T-cell (primary cell): Measurements from ENCODE around the gene PBRM1. TPM values are rescaled to one million over a fixed set of nuclear protein-coding genes. Genes with fewer than 3 reads are reported as not detected.

Experiments used
- ATAC-seq, 4 experiments: fragments of 200-7000 bp in 3 of 4; fragments of 150-1000 bp in 1 of 4; cut with Tn5 transposase; replicated peaks in 1 of 4; 1 replicate in 3 of 4; 2 replicates in 1 of 4; pipeline ENCODE4 v1.10.0; 2021; ENCODE audit warnings: moderate library complexity in 3 of 4, mild to moderate bottlenecking in 2 of 4, moderate number of reproducible peaks in 1 of 4
- CTCF ChIA-PET, 2 donors: fragments of 300-600 bp; sonication (Branson Sonifier 250); formaldehyde crosslinking; loops; one replicate each; lab custom pipeline; 2022; ENCODE audit warnings: antibody characterized with exemption in 2 of 2; lab: Charles Lee
- POLR2A ChIA-PET, 2 donors: fragments of 300-600 bp; sonication (Branson Sonifier 250); formaldehyde crosslinking; loops; one replicate each; lab custom pipeline; 2022; ENCODE audit warnings: antibody characterized with exemption in 2 of 2; lab: Charles Lee
- DNase-seq, 35 experiments: peaks; one replicate each; pipeline versions ENCODE4 v3.0.0 to v3.0.0-alpha.2; 2013 to 2023
- H3K27ac ChIP-seq: one replicate; pipeline ENCODE4 v1.5.1; 2013; ENCODE audit warnings: low read length
- H3K27me3 ChIP-seq, 2 experiments: replicated peaks in 1 of 2; 1 replicate in 1 of 2; 2 replicates in 1 of 2; pipeline versions ENCODE4 v1.6.1 to v1.7.0; 2013; ENCODE audit warnings: low read length in 1 of 2, mixed read lengths in 1 of 2; ENCODE audit not compliant: control insufficient read depth in 2 of 2, insufficient read depth in 2 of 2; ENCODE audit errors: extremely low read depth in 1 of 2
- H3K36me3 ChIP-seq, 2 donors: 1 replicate in 1 of 2; 2 replicates in 1 of 2; pipeline versions ENCODE4 v1.6.1 to v1.7.0; 2013; ENCODE audit warnings: low read length in 1 of 2; ENCODE audit not compliant: control insufficient read depth in 2 of 2, insufficient read depth in 1 of 2; ENCODE audit errors: extremely low read depth in 1 of 2
- H3K4me1 ChIP-seq, 2 experiments: 1 replicate in 1 of 2; 2 replicates in 1 of 2; pipeline versions ENCODE4 v1.6.1 to v1.7.0; 2013; ENCODE audit warnings: low read length in 2 of 2, mixed read lengths in 1 of 2; ENCODE audit not compliant: insufficient read depth in 2 of 2, control insufficient read depth in 1 of 2; ENCODE audit errors: extremely low read depth in 1 of 2
- H3K4me3 ChIP-seq, 2 donors: 1 replicate in 1 of 2; 2 replicates in 1 of 2; pipeline versions ENCODE4 v1.5.1 to v1.7.0; 2013; ENCODE audit warnings: mild to moderate bottlenecking in 2 of 2, low read length in 1 of 2, moderate library complexity in 1 of 2; ENCODE audit not compliant: control insufficient read depth in 1 of 2; ENCODE audit errors: extremely low read depth in 1 of 2
- H3K9me3 ChIP-seq: 2 replicates; pipeline ENCODE4 v1.7.0; 2013
- H3K27ac Mint-ChIP-seq, 2 donors: one replicate each; pipeline ENCODE4 v1.8.0; 2020 to 2021; ENCODE audit warnings: mild to moderate bottlenecking in 2 of 2, mixed read lengths in 2 of 2
- H3K27me3 Mint-ChIP-seq, 2 donors: one replicate each; pipeline ENCODE4 v1.8.0; 2021 to 2022; ENCODE audit warnings: mixed read lengths in 2 of 2
- H3K36me3 Mint-ChIP-seq: one replicate; pipeline ENCODE4 v1.8.0; 2021; ENCODE audit warnings: mixed read lengths
- H3K4me1 Mint-ChIP-seq, 3 donors: one replicate each; pipeline ENCODE4 v1.8.0; 2020 to 2022; ENCODE audit warnings: mixed read lengths in 3 of 3, mild to moderate bottlenecking in 1 of 3
- H3K4me3 Mint-ChIP-seq, 3 donors: one replicate each; pipeline ENCODE4 v1.8.0; 2020 to 2022; ENCODE audit warnings: mild to moderate bottlenecking in 3 of 3, mixed read lengths in 3 of 3, moderate library complexity in 3 of 3
- H3K9me3 Mint-ChIP-seq, 3 donors: one replicate each; pipeline ENCODE4 v1.8.0; 2020 to 2022; ENCODE audit warnings: mixed read lengths in 3 of 3
- whole genome bisulfite sequencing: methylation state at CpG from one replicate; pipeline ENCODE4 v1.1.5; 2013; ENCODE audit warnings: missing lambda C conversion rate; ENCODE audit not compliant: insufficient coverage; 5-methylcytosine and 5-hydroxymethylcytosine counted together
- total RNA-seq, 35 experiments: library from RNA in 6 of 35; stranded (reverse) in 6 of 35; fragments of 120-200 nt in 1 of 35; gene quantifications; one replicate each; pipeline versions ENCODE4 v1.2.1 to v1.2.4 and lab custom pipeline; 2013 to 2026

PBRM1 gene
- total RNA-seq, 5 donors from 2014 or later (not counting 1 experiment from before 2014, with no cell fraction given): 57.4 to 73.3 (median 63.3) TPM

- peaks cover 4 to 6% (median 5%) of the 10 kb centered on the region in 3 donors for H3K4me1 Mint-ChIP-seq
- Histone ChIP-seq H3K27me3 (no peaks in the 10 kb centered on the region), H3K9me3 (no peaks in the 10 kb centered on the region), H3K36me3 (peaks cover 2 to 73% of the 10 kb centered on the region in 2 donors), H3K4me1 (no peaks in the 10 kb centered on the region), H3K4me3 (no peak overlapping the region), H3K27ac (no peak overlapping the region)
- no peak overlapping the region for H3K4me3 Mint-ChIP-seq
- DNase-seq (no peak), ATAC-seq (no peak)
- peak overlapping the region in 1 of 2 donors; percentile 16 for H3K27ac Mint-ChIP-seq
- no peaks in the 10 kb centered on the region for H3K9me3 Mint-ChIP-seq
- H3K36me3 Mint-ChIP-seq: peaks cover 59% of the 10 kb centered on the region
- ChIA-PET CTCF (no interaction called here), POLR2A (interaction anchor here (0.6 to 0.7 kb wide), 2 partner anchors 153 to 211 kb away, joined by 3 to 4 read pairs; no protein-coding TSS in a partner anchor)
- no peaks in the 10 kb centered on the region for H3K27me3 Mint-ChIP-seq
These were observed 70.5 kb downstream of the PBRM1 start for GRCh38 chr3:52615166-52615565.

GRCh38 chr3:52614689-52615088, 71.0 kb downstream of the PBRM1 start:
- DNase-seq: no peak
- Mint-ChIP-seq H3K36me3 (peaks cover 59% of the 10 kb centered on the region), H3K4me3 (no peak overlapping the region), H3K9me3 (no peaks in the 10 kb centered on the region), H3K27ac (no peak overlapping the region), H3K4me1 (peaks cover 0 to 2% (median under 1%) of the 10 kb centered on the region in 3 donors), H3K27me3 (no peaks in the 10 kb centered on the region)
- ChIA-PET POLR2A (interaction anchor here (0.6 to 0.7 kb wide), 3 partner anchors 59 to 392 kb away, joined by 3 to 5 read pairs (median 4); no protein-coding TSS in a partner anchor), CTCF (no interaction called here)
- no peaks in the 10 kb centered on the region for H3K27me3 ChIP-seq
- H3K9me3 ChIP-seq: no peaks in the 10 kb centered on the region
- H3K4me3 ChIP-seq: no peak overlapping the region
- no CpG with 5 or more reads among the region's 3 CpGs for WGBS
- no peak for ATAC-seq
- no peak overlapping the region for H3K27ac ChIP-seq
- peaks cover 2 to 72% of the 10 kb centered on the region in 2 donors for H3K36me3 ChIP-seq
- no peaks in the 10 kb centered on the region for H3K4me1 ChIP-seq

DNA sequence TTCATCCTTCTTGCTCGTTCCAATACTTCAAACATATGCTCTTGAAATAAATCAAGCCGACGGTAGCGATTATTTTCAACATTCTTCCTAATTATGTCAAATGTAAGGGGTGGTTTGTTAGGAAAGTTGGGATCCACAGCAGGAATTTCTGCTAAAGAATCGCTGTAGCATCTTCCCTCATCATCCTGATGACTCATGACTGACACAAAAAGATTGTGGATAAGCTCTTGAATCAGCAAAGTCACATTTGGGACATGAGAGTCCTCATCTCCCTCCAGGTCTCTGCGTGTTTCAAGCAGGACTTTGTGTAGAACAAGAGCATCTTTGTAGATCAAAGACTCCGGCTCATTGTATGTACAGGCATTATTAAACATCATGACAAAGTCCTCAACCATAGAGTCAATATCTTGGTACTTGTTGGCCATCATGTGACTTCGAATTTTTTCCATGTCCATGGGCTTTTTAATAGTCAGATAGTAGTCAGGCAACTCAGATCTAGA, 76.3 kb downstream of the PBRM1 start:
- POLR2A ChIA-PET: interaction anchor here in 1 of 2 donors (0.6 kb wide), 1 partner anchor 1008 kb away, joined by 4 read pairs; no protein-coding TSS in a partner anchor
- no peaks in the 10 kb centered on the region for H3K9me3 ChIP-seq
- no peak overlapping the region for H3K4me3 Mint-ChIP-seq
- no peaks in the 10 kb centered on the region for H3K27me3 ChIP-seq
- H3K36me3 Mint-ChIP-seq: peaks cover 61% of the 10 kb centered on the region
- H3K9me3 Mint-ChIP-seq: no peaks in the 10 kb centered on the region
- H3K4me3 ChIP-seq: no peak overlapping the region
- peaks cover 10 to 20% (median 19%) of the 10 kb centered on the region in 3 donors for H3K4me1 Mint-ChIP-seq
- no peaks in the 10 kb centered on the region for H3K27me3 Mint-ChIP-seq
- H3K36me3 ChIP-seq: peaks cover 0 to 72% of the 10 kb centered on the region in 2 donors
- no peak for DNase-seq
- WGBS: no CpG with 5 or more reads among the region's 8 CpGs
- H3K4me1 ChIP-seq: no peaks in the 10 kb centered on the region
- ATAC-seq: no peak
- CTCF ChIA-PET: no interaction called here
- no peak overlapping the region for H3K27ac ChIP-seq
- no peak overlapping the region for H3K27ac Mint-ChIP-seq

GRCh38 chr3:52608337-52608736, 77.4 kb downstream of the PBRM1 start:
- WGBS: no CpG with 5 or more reads among the region's 2 CpGs
- CTCF ChIA-PET: no interaction called here
- Histone ChIP-seq H3K9me3 (no peaks in the 10 kb centered on the region), H3K27ac (no peak overlapping the region), H3K36me3 (peaks cover 0 to 74% of the 10 kb centered on the region in 2 donors), H3K4me3 (no peak overlapping the region), H3K27me3 (no peaks in the 10 kb centered on the region), H3K4me1 (no peaks in the 10 kb centered on the region)
- POLR2A ChIA-PET: interaction anchor here (0.5 to 0.7 kb wide), 3 partner anchors 24 to 151 kb away, joined by 3 to 9 read pairs (median 3); no protein-coding TSS in a partner anchor
- DNase-seq (no peak), ATAC-seq (no peak)
- no peaks in the 10 kb centered on the region for H3K27me3 Mint-ChIP-seq
- no peaks in the 10 kb centered on the region for H3K9me3 Mint-ChIP-seq
- peaks cover 10 to 20% (median 19%) of the 10 kb centered on the region in 3 donors for H3K4me1 Mint-ChIP-seq
- no peak overlapping the region for H3K27ac Mint-ChIP-seq
- H3K36me3 Mint-ChIP-seq: peaks cover 70% of the 10 kb centered on the region
- no peak overlapping the region for H3K4me3 Mint-ChIP-seq

- H3K9me3 Mint-ChIP-seq: peaks cover 3 to 8% (median 5%) of the 10 kb centered on the region in 3 donors
- Histone ChIP-seq H3K9me3 (peaks cover 3% of the 10 kb centered on the region), H3K27me3 (no peaks in the 10 kb centered on the region), H3K4me1 (no peaks in the 10 kb centered on the region), H3K27ac (no peak overlapping the region), H3K4me3 (no peak overlapping the region), H3K36me3 (peaks cover 10 to 74% of the 10 kb centered on the region in 2 donors)
- no CpG with 5 or more reads among the region's 5 CpGs for WGBS
- CTCF ChIA-PET: no interaction called here
- no peak overlapping the region for H3K4me3 Mint-ChIP-seq
- no peak for ATAC-seq
- POLR2A ChIA-PET: no interaction called here
- no peak for DNase-seq
- peaks cover 9 to 20% (median 19%) of the 10 kb centered on the region in 3 donors for H3K4me1 Mint-ChIP-seq
- H3K27me3 Mint-ChIP-seq: no peaks in the 10 kb centered on the region
- peaks cover 77% of the 10 kb centered on the region for H3K36me3 Mint-ChIP-seq
- no peak overlapping the region for H3K27ac Mint-ChIP-seq
These were observed 79.2 kb downstream of the PBRM1 start for GRCh38 chr3:52606373-52607085.

DNA sequence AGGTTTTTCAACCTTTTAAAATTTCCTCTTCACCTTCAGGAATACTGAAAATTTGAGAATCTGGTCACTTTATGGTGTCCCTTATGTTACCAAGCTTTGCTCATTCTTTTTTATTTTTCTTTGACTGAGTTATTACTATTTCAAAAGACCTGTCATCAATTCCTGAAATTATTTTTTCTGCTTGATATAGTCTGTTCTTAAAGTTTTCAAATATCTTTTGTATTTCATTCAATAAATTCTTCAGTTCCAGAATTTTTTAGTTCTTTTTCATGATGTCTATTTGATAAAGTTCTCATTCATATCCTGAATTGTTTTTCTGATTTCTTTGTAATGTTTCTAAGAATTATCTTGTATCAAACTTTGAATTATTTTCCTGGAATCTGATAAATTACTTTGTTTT, 85.5 kb downstream of the PBRM1 start:
- POLR2A ChIA-PET: no interaction called here
- H3K4me3 Mint-ChIP-seq: no peak overlapping the region

More for the DNA sequence above, 85.5 kb downstream of the PBRM1 start:
- peaks cover 8% of the 10 kb centered on the region for H3K9me3 ChIP-seq
- CTCF ChIA-PET: no interaction called here
- no peaks in the 10 kb centered on the region for H3K27me3 Mint-ChIP-seq
- H3K4me1 Mint-ChIP-seq: no peaks in the 10 kb centered on the region
- H3K27ac Mint-ChIP-seq: no peak overlapping the region
- peaks cover 3 to 15% (median 12%) of the 10 kb centered on the region in 3 donors for H3K9me3 Mint-ChIP-seq
- H3K27ac ChIP-seq: no peak overlapping the region
- H3K36me3 ChIP-seq: peaks cover 13 to 49% of the 10 kb centered on the region in 2 donors
- H3K27me3 ChIP-seq: no peaks in the 10 kb centered on the region
- DNase-seq (no peak), ATAC-seq (no peak)
- peaks cover 76% of the 10 kb centered on the region for H3K36me3 Mint-ChIP-seq
- H3K4me3 ChIP-seq: no peak overlapping the region
- H3K4me1 ChIP-seq: no peaks in the 10 kb centered on the region
